Activated CD4-positive, alpha-beta memory T cell treated with anti-CD3 and anti-CD28 coated beads, Interleukin-2, amount 10 ng/mL, durations not matched to agents 7 days and 5 days (primary cell): ENCODE measurements around the gene RARRES2. TPM values are rescaled to one million over a fixed set of nuclear protein-coding genes. Genes with fewer than 3 reads are reported as not detected.
"Not testable (repeated sequence)": the region's sequence is repeated elsewhere in the genome, so short reads cannot be mapped to it uniquely, and the experiment has no call there.

ENCODE experiments used
- CTCF ChIA-PET: fragments of 350-600 bp; sonication (Branson Sonifier 250); formaldehyde crosslinking; loops from one replicate; lab custom pipeline; 2021; ENCODE audit warnings: antibody characterized with exemption, inconsistent platforms; lab: Charles Lee
- POLR2A ChIA-PET: fragments of 350-600 bp; sonication (Branson Sonifier 250); formaldehyde crosslinking; loops from one replicate; lab custom pipeline; 2021; ENCODE audit warnings: antibody characterized with exemption; lab: Charles Lee
- DNase-seq: peaks from one replicate; pipeline ENCODE4 v3.0.0-alpha.2; 2020
- H3K27ac Mint-ChIP-seq: one replicate; pipeline ENCODE4 v1.8.0; 2021; ENCODE audit warnings: mild to moderate bottlenecking, mixed read lengths
- H3K27me3 Mint-ChIP-seq: one replicate; pipeline ENCODE4 v1.8.0; 2021; ENCODE audit warnings: mixed read lengths
- H3K36me3 Mint-ChIP-seq: one replicate; pipeline ENCODE4 v1.8.0; 2021; ENCODE audit warnings: low read depth, mixed read lengths
- H3K4me1 Mint-ChIP-seq: one replicate; pipeline ENCODE4 v1.8.0; 2021; ENCODE audit warnings: mixed read lengths
- H3K4me3 Mint-ChIP-seq: one replicate; pipeline ENCODE4 v1.8.0; 2021; ENCODE audit warnings: mild to moderate bottlenecking, mixed read lengths
- H3K9me3 Mint-ChIP-seq: one replicate; pipeline ENCODE4 v1.8.0; 2021; ENCODE audit warnings: mixed read lengths
- total RNA-seq, 2 experiments: library from RNA; stranded (reverse); gene quantifications; one replicate each; pipeline ENCODE4 v1.2.3, GENCODE V29; 2021

The RARRES2 gene
- not detected for total RNA-seq

GRCh38 chr7:150341263-150342120 is at the start of gene RARRES2:
Gene RARRES2, minus strand, starts transcription at chr7:150341629. Its CDS starts 1,020 bp downstream, at chr7:150340609.
- Mint-ChIP-seq H3K4me3 (no peak within 1 kb of the TSS), H3K36me3 (peaks cover 4% of the 10 kb centered on the region)

GRCh38 chr7:150390205-150390604 is 48.8 kb upstream of the RARRES2 start:
- Mint-ChIP-seq H3K4me3 (no peak overlapping the region), H3K4me1 (peaks cover under 1% of the 10 kb centered on the region), H3K36me3 (peaks cover 4% of the 10 kb centered on the region), H3K27ac (no peak overlapping the region), H3K9me3 (no peaks in the 10 kb centered on the region), H3K27me3 (no peaks in the 10 kb centered on the region)
- POLR2A ChIA-PET: no interaction called here
- CTCF ChIA-PET: no interaction called here
- no peak for DNase-seq

More at GRCh38 chr7:150341263-150342120, at the start of gene RARRES2:
- Mint-ChIP-seq H3K4me1 (no peaks in the 10 kb centered on the region), H3K27ac (no peak within 1 kb of the TSS), H3K27me3 (peaks cover 33% of the 10 kb centered on the region), H3K9me3 (no peaks in the 10 kb centered on the region)
- ChIA-PET CTCF (no interaction called here), POLR2A (no interaction called here)
- no peak for DNase-seq

- peaks cover 4% of the 10 kb centered on the region for H3K36me3 Mint-ChIP-seq
- no peak for DNase-seq
- H3K27me3 Mint-ChIP-seq: no peaks in the 10 kb centered on the region
- no peaks in the 10 kb centered on the region for H3K4me1 Mint-ChIP-seq
- ChIA-PET POLR2A (no interaction called here), CTCF (no interaction called here)
- H3K27ac Mint-ChIP-seq: no peak overlapping the region
- H3K9me3 Mint-ChIP-seq: no peaks in the 10 kb centered on the region
- H3K4me3 Mint-ChIP-seq: no peak overlapping the region
Observed at GRCh38 chr7:150389532-150389816, 48.0 kb upstream of the RARRES2 start.

- no peak overlapping the region for H3K4me3 Mint-ChIP-seq
- no peak overlapping the region for H3K27ac Mint-ChIP-seq
- H3K9me3 Mint-ChIP-seq: no peaks in the 10 kb centered on the region
- H3K36me3 Mint-ChIP-seq: peaks cover 4% of the 10 kb centered on the region
- no peaks in the 10 kb centered on the region for H3K4me1 Mint-ChIP-seq
- POLR2A ChIA-PET: interaction anchor here (0.7 kb wide), 1 partner anchor 11 kb away, joined by 3 read pairs; no protein-coding TSS in a partner anchor
- no peak for DNase-seq
- CTCF ChIA-PET: no interaction called here
- H3K27me3 Mint-ChIP-seq: no peaks in the 10 kb centered on the region
Observed at GRCh38 chr7:150388709-150389531, 47.5 kb upstream of the RARRES2 start.

GRCh38 chr7:150388306-150388705 is 46.9 kb upstream of the RARRES2 start:
- no peaks in the 10 kb centered on the region for H3K9me3 Mint-ChIP-seq
- ChIA-PET CTCF (no interaction called here), POLR2A (interaction anchor here (0.7 kb wide), 1 partner anchor 11 kb away, joined by 3 read pairs; no protein-coding TSS in a partner anchor)

GRCh38 chr7:150385884-150386283 is 44.5 kb upstream of the RARRES2 start:
- not testable (repeated sequence) for H3K4me1 Mint-ChIP-seq, H3K27me3 Mint-ChIP-seq, H3K9me3 Mint-ChIP-seq, H3K36me3 Mint-ChIP-seq, DNase-seq, H3K27ac Mint-ChIP-seq, H3K4me3 Mint-ChIP-seq
- ChIA-PET CTCF (interaction anchor here (0.9 kb wide), 1 partner anchor 8 kb away, joined by 3 read pairs; no protein-coding TSS in a partner anchor), POLR2A (interaction anchor here (0.8 to 3.4 kb wide), 3 partner anchors 16 to 20 kb away, joined by 3 to 12 read pairs (median 4); a partner anchor contains a TSS)

More at GRCh38 chr7:150388306-150388705, 46.9 kb upstream of the RARRES2 start:
- Mint-ChIP-seq H3K4me3 (no peak overlapping the region), H3K27me3 (no peaks in the 10 kb centered on the region), H3K4me1 (no peaks in the 10 kb centered on the region), H3K27ac (no peak overlapping the region), H3K36me3 (peaks cover 4% of the 10 kb centered on the region)
- DNase-seq: no peak

GRCh38 chr7:150385302-150385723 is 43.9 kb upstream of the RARRES2 start:
- no peak for DNase-seq
- no peaks in the 10 kb centered on the region for H3K27me3 Mint-ChIP-seq
- no peak overlapping the region for H3K4me3 Mint-ChIP-seq
- H3K4me1 Mint-ChIP-seq: peaks cover 11% of the 10 kb centered on the region
- no peak overlapping the region for H3K27ac Mint-ChIP-seq
- no peaks in the 10 kb centered on the region for H3K9me3 Mint-ChIP-seq
- ChIA-PET POLR2A (interaction anchor here (0.8 to 3.4 kb wide), 2 partner anchors 16 to 19 kb away, joined by 4 to 12 read pairs; no protein-coding TSS in a partner anchor), CTCF (no interaction called here)
- no peaks in the 10 kb centered on the region for H3K36me3 Mint-ChIP-seq

- Mint-ChIP-seq H3K27ac (no peak overlapping the region), H3K27me3 (no peaks in the 10 kb centered on the region), H3K36me3 (no peaks in the 10 kb centered on the region), H3K4me3 (no peak overlapping the region), H3K9me3 (no peaks in the 10 kb centered on the region), H3K4me1 (peaks cover 18% of the 10 kb centered on the region)
- ChIA-PET CTCF (no interaction called here), POLR2A (interaction anchor here (0.8 to 3.4 kb wide), 2 partner anchors 15 to 19 kb away, joined by 4 to 12 read pairs; no protein-coding TSS in a partner anchor)
- DNase-seq: no peak
Observed at GRCh38 chr7:150384406-150385301, 43.2 kb upstream of the RARRES2 start.

GRCh38 chr7:150383710-150384397 is 42.4 kb upstream of the RARRES2 start:
- CTCF ChIA-PET: no interaction called here

GRCh38 chr7:150382844-150383225 is 41.4 kb upstream of the RARRES2 start:
- CTCF ChIA-PET: interaction anchor here (0.6 kb wide), 1 partner anchor 9 kb away, joined by 6 read pairs; no protein-coding TSS in a partner anchor
- no peak for DNase-seq
- no peaks in the 10 kb centered on the region for H3K27me3 Mint-ChIP-seq
- H3K4me1 Mint-ChIP-seq: peaks cover 26% of the 10 kb centered on the region
- no peak overlapping the region for H3K4me3 Mint-ChIP-seq
- no peak overlapping the region for H3K27ac Mint-ChIP-seq
- H3K36me3 Mint-ChIP-seq: no peaks in the 10 kb centered on the region
- POLR2A ChIA-PET: no interaction called here
- H3K9me3 Mint-ChIP-seq: no peaks in the 10 kb centered on the region

More at GRCh38 chr7:150383710-150384397, 42.4 kb upstream of the RARRES2 start:
- Mint-ChIP-seq H3K4me1 (peaks cover 20% of the 10 kb centered on the region), H3K4me3 (no peak overlapping the region), H3K9me3 (no peaks in the 10 kb centered on the region), H3K27me3 (no peaks in the 10 kb centered on the region), H3K36me3 (no peaks in the 10 kb centered on the region), H3K27ac (no peak overlapping the region)
- DNase-seq: no peak
- POLR2A ChIA-PET: interaction anchor here (3.4 kb wide), 1 partner anchor 20 kb away, joined by 12 read pairs; no protein-coding TSS in a partner anchor

- no peak for DNase-seq
- no peaks in the 10 kb centered on the region for H3K27me3 Mint-ChIP-seq
- no peak overlapping the region for H3K27ac Mint-ChIP-seq
- POLR2A ChIA-PET: no interaction called here
- peaks cover 31% of the 10 kb centered on the region for H3K4me1 Mint-ChIP-seq
- H3K4me3 Mint-ChIP-seq: no peak overlapping the region
- CTCF ChIA-PET: interaction anchor here (0.6 kb wide), 1 partner anchor 9 kb away, joined by 6 read pairs; no protein-coding TSS in a partner anchor
- H3K36me3 Mint-ChIP-seq: no peaks in the 10 kb centered on the region
- H3K9me3 Mint-ChIP-seq: no peaks in the 10 kb centered on the region
Observed at GRCh38 chr7:150382123-150382843, 40.9 kb upstream of the RARRES2 start.
